Left lung (tissue), 10 donors: ENCODE measurements around the gene FKBP8. TPM values are rescaled to one million over a fixed set of nuclear protein-coding genes. Genes with fewer than 3 reads are reported as not detected.
A peak's percentile ranks its signal among the peaks of the same experiment; 100 is the strongest.

ENCODE experiments used
- ATAC-seq: fragments of 200-7000 bp; cut with Tn5 transposase; one replicate; pipeline ENCODE4 v1.9.1; 2020; ENCODE audit warnings: moderate library complexity
- DNase-seq, 4 donors: peaks; one replicate each; pipeline ENCODE4 v3.0.0-alpha.2; 2013 to 2020
- H3K27ac ChIP-seq, 2 donors: fragments of 200-600 bp; sonication (generic) in 1 of 2; one replicate each; pipeline versions ENCODE4 v1.5.0 to v1.8.0; 2020 to 2021
- H3K27me3 ChIP-seq, 2 donors: fragments of 200-600 bp; sonication (generic) in 1 of 2; one replicate each; pipeline versions ENCODE4 v1.5.0 to v1.8.0; 2020 to 2021
- H3K36me3 ChIP-seq, 2 donors: fragments of 200-600 bp; sonication (generic) in 1 of 2; one replicate each; pipeline versions ENCODE4 v1.5.0 to v1.8.0; 2020 to 2021
- H3K4me1 ChIP-seq, 2 donors: fragments of 200-600 bp; one replicate each; pipeline ENCODE4 v1.8.0; 2021
- H3K4me3 ChIP-seq, 2 donors: fragments of 200-600 bp; sonication (generic) in 1 of 2; one replicate each; pipeline versions ENCODE4 v1.5.0 to v1.8.0; 2020 to 2021; ENCODE audit warnings: mild to moderate bottlenecking in 1 of 2
- H3K9me3 ChIP-seq, 2 donors: fragments of 200-600 bp; sonication (generic) in 1 of 2; one replicate each; pipeline versions ENCODE4 v1.5.0 to v1.8.0; 2020 to 2021
- intact Hi-C, 2 donors: fragments of 100-400 bp; cut with DNase I; formaldehyde crosslinking; loops; one replicate each; pipeline versions ENCODE4 v1.11.2 to v1.14.2; 2022
- polyA plus RNA-seq, 6 donors: library from polyadenylated mRNA; unstranded; fragments of 120-200 nt; gene quantifications; one replicate each; pipeline ENCODE4 v1.2.1, GENCODE V29; 2013; ENCODE audit not compliant: insufficient read length in 6 of 6
- total RNA-seq, 2 donors: library from RNA; stranded (reverse); fragmentation: NEBNext Ultra II Directional; extraction: Animal tissue kit (Norgen Biotek cat#: 25700); gene quantifications; one replicate each; pipeline ENCODE4 v1.2.1, GENCODE V29; 2021
- TF ChIP-seq, protein P1 (sequence below), 2 donors: fragments of 200-600 bp; sonication (generic) in 1 of 2; IDR thresholded peaks; one replicate each; pipeline versions ENCODE4 v1.5.0 to v1.8.0; 2021; ENCODE audit warnings: antibody characterized with exemption in 2 of 2
- donor health status: DM: no; HTN: yes; CAD: no.
- donor health status: DM: no; HTN: no; CAD: no.

Gene FKBP8
- total and polyA plus RNA-seq, 8 donors = 176 to 232 (median 214) TPM

DNA sequence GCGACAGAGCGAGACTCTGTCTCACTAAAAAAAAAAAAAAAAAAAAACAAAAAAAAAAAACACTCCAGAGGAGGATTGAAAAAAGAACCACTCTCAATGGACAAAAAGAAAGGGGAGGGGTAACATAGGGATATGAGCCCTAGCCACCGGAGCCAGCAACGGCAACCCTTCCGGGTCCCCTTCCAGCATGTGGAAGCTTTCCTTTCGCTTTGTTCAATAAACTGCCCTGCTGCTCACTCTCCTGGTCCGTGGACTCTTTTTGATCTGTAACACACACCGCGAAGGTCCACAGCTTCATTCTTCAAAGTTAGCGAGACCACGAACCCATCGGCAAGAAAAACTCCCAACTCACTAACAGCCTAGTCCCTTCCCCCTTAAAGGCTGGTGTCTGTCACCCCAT lies 44.2 kb upstream of the FKBP8 start:
- peaks cover 0 to 10% of the 10 kb centered on the region in 2 donors for H3K36me3 ChIP-seq
- no peak overlapping the region for H3K4me3 ChIP-seq
- H3K27ac ChIP-seq = peak overlapping the region in 1 of 2 donors; percentile 97
- TF ChIP-seq, protein P1, sequence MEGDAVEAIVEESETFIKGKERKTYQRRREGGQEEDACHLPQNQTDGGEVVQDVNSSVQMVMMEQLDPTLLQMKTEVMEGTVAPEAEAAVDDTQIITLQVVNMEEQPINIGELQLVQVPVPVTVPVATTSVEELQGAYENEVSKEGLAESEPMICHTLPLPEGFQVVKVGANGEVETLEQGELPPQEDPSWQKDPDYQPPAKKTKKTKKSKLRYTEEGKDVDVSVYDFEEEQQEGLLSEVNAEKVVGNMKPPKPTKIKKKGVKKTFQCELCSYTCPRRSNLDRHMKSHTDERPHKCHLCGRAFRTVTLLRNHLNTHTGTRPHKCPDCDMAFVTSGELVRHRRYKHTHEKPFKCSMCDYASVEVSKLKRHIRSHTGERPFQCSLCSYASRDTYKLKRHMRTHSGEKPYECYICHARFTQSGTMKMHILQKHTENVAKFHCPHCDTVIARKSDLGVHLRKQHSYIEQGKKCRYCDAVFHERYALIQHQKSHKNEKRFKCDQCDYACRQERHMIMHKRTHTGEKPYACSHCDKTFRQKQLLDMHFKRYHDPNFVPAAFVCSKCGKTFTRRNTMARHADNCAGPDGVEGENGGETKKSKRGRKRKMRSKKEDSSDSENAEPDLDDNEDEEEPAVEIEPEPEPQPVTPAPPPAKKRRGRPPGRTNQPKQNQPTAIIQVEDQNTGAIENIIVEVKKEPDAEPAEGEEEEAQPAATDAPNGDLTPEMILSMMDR (IDR thresholded peaks at IDR 0.05) = no peak
- intact Hi-C loops = no loop called here
- H3K27me3 ChIP-seq = no peaks in the 10 kb centered on the region
- peaks cover 9 to 27% of the 10 kb centered on the region in 2 donors for H3K4me1 ChIP-seq
- DNase-seq = no peak
- ATAC-seq = no peak
- no peaks in the 10 kb centered on the region for H3K9me3 ChIP-seq

- TF ChIP-seq, protein P1 (IDR thresholded peaks at IDR 0.05) = no peak
Observed at GRCh38 chr19:18586306-18586705, 42.9 kb upstream of the FKBP8 start.

GRCh38 chr19:18580311-18580710 lies 36.9 kb upstream of the FKBP8 start:
- DNase-seq (peak in 1 of 4 donors; percentile 16), ATAC-seq (no peak)
- no peaks in the 10 kb centered on the region for H3K4me1 ChIP-seq
- no peaks in the 10 kb centered on the region for H3K27me3 ChIP-seq
- intact Hi-C loops = no loop called here
- H3K36me3 ChIP-seq = peaks cover 0 to 33% of the 10 kb centered on the region in 2 donors
- no peaks in the 10 kb centered on the region for H3K9me3 ChIP-seq
- TF ChIP-seq, protein P1 (IDR thresholded peaks at IDR 0.05) = no peak
- H3K4me3 ChIP-seq = no peak overlapping the region
- no peak overlapping the region for H3K27ac ChIP-seq

More at GRCh38 chr19:18586306-18586705, 42.9 kb upstream of the FKBP8 start:
- DNase-seq = no peak
- Histone ChIP-seq H3K27ac (no peak overlapping the region), H3K27me3 (no peaks in the 10 kb centered on the region), H3K4me3 (no peak overlapping the region), H3K36me3 (peaks cover 0 to 8% of the 10 kb centered on the region in 2 donors), H3K4me1 (peaks cover 9 to 27% of the 10 kb centered on the region in 2 donors), H3K9me3 (no peaks in the 10 kb centered on the region)
- ATAC-seq = no peak
- intact Hi-C loops = no loop called here

- Histone ChIP-seq H3K27ac (no peak overlapping the region), H3K4me3 (no peak overlapping the region), H3K36me3 (peaks cover 0 to 55% of the 10 kb centered on the region in 2 donors), H3K4me1 (peaks cover 11 to 13% of the 10 kb centered on the region in 2 donors), H3K27me3 (no peaks in the 10 kb centered on the region), H3K9me3 (no peaks in the 10 kb centered on the region)
- intact Hi-C loops = no loop called here
- TF ChIP-seq, protein P1 (IDR thresholded peaks at IDR 0.05) = no peak
- DNase-seq (peak in 1 of 4 donors; percentile 17), ATAC-seq (no peak)
Observed at GRCh38 chr19:18577365-18577914, 34.1 kb upstream of the FKBP8 start.

GRCh38 chr19:18576383-18576782 lies 33.0 kb upstream of the FKBP8 start:
- H3K4me1 ChIP-seq = peaks cover 15 to 16% of the 10 kb centered on the region in 2 donors
- no peaks in the 10 kb centered on the region for H3K27me3 ChIP-seq
- TF ChIP-seq, protein P1 (IDR thresholded peaks at IDR 0.05) = no peak
- H3K36me3 ChIP-seq = peaks cover 0 to 55% of the 10 kb centered on the region in 2 donors
- no peak overlapping the region for H3K27ac ChIP-seq
- H3K9me3 ChIP-seq = no peaks in the 10 kb centered on the region
- DNase-seq (peak in 1 of 4 donors; percentile 23), ATAC-seq (no peak)
- no peak overlapping the region for H3K4me3 ChIP-seq
- intact Hi-C loops = no loop called here
